Osteocyte (in vitro differentiated cells): ENCODE data around the gene NRG3. TPM values are rescaled to one million over a fixed set of nuclear protein-coding genes. Genes with fewer than 3 reads are reported as not detected.

Experiments used
- DNase-seq: peaks from one replicate; pipeline ENCODE4 v3.0.0; 2021; ENCODE audit warnings: mixed read lengths; ENCODE audit not compliant: unreplicated experiment; ENCODE audit errors: extremely low spot score
- H3K27ac Mint-ChIP-seq: one replicate; pipeline ENCODE4 v1.8.0; 2021; ENCODE audit warnings: mild to moderate bottlenecking, mixed read lengths; ENCODE audit not compliant: unreplicated experiment
- H3K27me3 Mint-ChIP-seq: one replicate; pipeline ENCODE4 v1.8.0; 2021; ENCODE audit warnings: mixed read lengths; ENCODE audit not compliant: unreplicated experiment
- H3K36me3 Mint-ChIP-seq: one replicate; pipeline ENCODE4 v1.8.0; 2021; ENCODE audit warnings: mixed read lengths; ENCODE audit not compliant: unreplicated experiment
- H3K4me1 Mint-ChIP-seq: one replicate; pipeline ENCODE4 v1.8.0; 2021; ENCODE audit warnings: mixed read lengths; ENCODE audit not compliant: unreplicated experiment
- H3K4me3 Mint-ChIP-seq: one replicate; pipeline ENCODE4 v1.8.0; 2021; ENCODE audit warnings: mild to moderate bottlenecking, moderate library complexity, mixed read lengths; ENCODE audit not compliant: unreplicated experiment
- H3K9me3 Mint-ChIP-seq: one replicate; pipeline ENCODE4 v1.8.0; 2021; ENCODE audit warnings: mixed read lengths; ENCODE audit not compliant: unreplicated experiment
- CTCF ChIP-seq: fragments of 200-600 bp; sonication (generic); IDR thresholded peaks from 2 replicates; pipeline ENCODE4 v1.5.0; 2021; ENCODE audit warnings: antibody characterized with exemption, mild to moderate bottlenecking, moderate library complexity
- total RNA-seq: library from RNA; stranded (reverse); gene quantifications from 2 replicates; pipeline ENCODE4 v1.2.1, GENCODE V29; 2021

The NRG3 gene
- total RNA-seq, 1 donor from 2014 or later = not detected

- no peak for TF ChIP-seq CTCF
- peaks cover 18% of the 10 kb centered on the region for H3K9me3 Mint-ChIP-seq
- H3K27me3 Mint-ChIP-seq = no peaks in the 10 kb centered on the region
- H3K27ac Mint-ChIP-seq = no peak overlapping the region
- no peak overlapping the region for H3K4me3 Mint-ChIP-seq
- DNase-seq = no peak
- no peaks in the 10 kb centered on the region for H3K4me1 Mint-ChIP-seq
- H3K36me3 Mint-ChIP-seq = no peaks in the 10 kb centered on the region
Measured at GRCh38 chr10:82242778-82243177, 367.8 kb downstream of the NRG3 start.

GRCh38 chr10:82245157-82245556 lies 370.2 kb downstream of the NRG3 start:
- Mint-ChIP-seq H3K27me3 (no peaks in the 10 kb centered on the region), H3K36me3 (no peaks in the 10 kb centered on the region), H3K4me1 (no peaks in the 10 kb centered on the region), H3K27ac (no peak overlapping the region), H3K9me3 (peaks cover 24% of the 10 kb centered on the region), H3K4me3 (no peak overlapping the region)
- no peak for DNase-seq
- no peak for TF ChIP-seq CTCF

- Mint-ChIP-seq H3K36me3 (no peaks in the 10 kb centered on the region), H3K27me3 (no peaks in the 10 kb centered on the region), H3K27ac (no peak overlapping the region), H3K9me3 (peaks cover 22% of the 10 kb centered on the region), H3K4me1 (no peaks in the 10 kb centered on the region), H3K4me3 (no peak overlapping the region)
- TF ChIP-seq CTCF = no peak
- no peak for DNase-seq
Measured at GRCh38 chr10:82245906-82246560, 371.0 kb downstream of the NRG3 start.

GRCh38 chr10:82249141-82249540 lies 374.1 kb downstream of the NRG3 start:
- Mint-ChIP-seq H3K36me3 (no peaks in the 10 kb centered on the region), H3K4me1 (no peaks in the 10 kb centered on the region), H3K9me3 (peaks cover 25% of the 10 kb centered on the region), H3K27ac (no peak overlapping the region), H3K27me3 (no peaks in the 10 kb centered on the region), H3K4me3 (no peak overlapping the region)
- TF ChIP-seq CTCF = no peak
- DNase-seq = no peak

- DNase-seq = no peak
- Mint-ChIP-seq H3K9me3 (peaks cover 21% of the 10 kb centered on the region), H3K4me1 (no peaks in the 10 kb centered on the region), H3K27me3 (no peaks in the 10 kb centered on the region), H3K27ac (no peak overlapping the region), H3K4me3 (no peak overlapping the region), H3K36me3 (no peaks in the 10 kb centered on the region)
- no peak for TF ChIP-seq CTCF
Measured at GRCh38 chr10:82251222-82251906, 376.4 kb downstream of the NRG3 start.
